ACHN (cell line): Measurements from ENCODE around the gene NBEAL1.
"Not testable (repeated sequence)": the region's sequence is repeated elsewhere in the genome, so short reads cannot be mapped to it uniquely, and the experiment has no call there.

Experiments used
- DNase-seq: peaks from one replicate; pipeline ENCODE4 v3.0.0-alpha.2; 2015
- in situ Hi-C: cut with HindIII; loops from 2 replicates; pipeline ENCODE4 v1.10.0; 2017; ENCODE audit warnings: low sequenced_read_pairs, low pct_ligation_motif_present, low pct_unique_long_range_greater_than_20kb

Gene NBEAL1

DNA sequence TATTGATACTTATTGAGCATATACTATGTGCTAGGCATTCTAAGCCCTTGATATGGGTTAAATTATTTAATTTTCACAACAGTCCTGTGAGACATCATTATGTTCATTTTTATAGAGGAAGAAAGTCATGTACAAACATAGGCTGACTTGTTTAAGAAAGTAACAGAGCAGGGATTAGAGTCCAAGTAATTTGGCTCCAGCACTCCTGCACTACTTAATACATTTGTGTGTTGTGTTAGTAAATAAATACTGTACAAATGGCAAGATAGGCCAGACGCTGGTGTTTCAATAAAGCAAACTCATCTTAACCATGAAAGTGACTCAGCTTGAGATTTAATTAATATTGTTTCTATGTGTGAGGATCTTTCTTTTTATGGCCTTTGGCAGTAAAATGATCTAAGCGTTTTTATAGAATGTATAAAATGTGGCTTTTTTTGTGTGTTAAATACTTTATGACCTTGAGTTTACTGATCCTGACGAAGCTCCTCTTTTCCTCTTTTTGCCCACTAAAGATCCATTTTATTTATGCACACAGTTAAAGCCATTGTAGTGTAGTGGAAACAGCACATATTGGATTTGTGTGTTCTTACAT lies 21.3 kb downstream of the NBEAL1 start:
- in situ Hi-C loops = no loop called here
- DNase-seq = no peak

- DNase-seq = no peak
- in situ Hi-C loops = no loop called here
These were observed 22.4 kb downstream of the NBEAL1 start for GRCh38 chr2:203037026-203037425.

GRCh38 chr2:203038586-203038985 lies 23.9 kb downstream of the NBEAL1 start:
- in situ Hi-C loops = no loop called here
- no peak for DNase-seq

GRCh38 chr2:203039211-203039610 lies 24.5 kb downstream of the NBEAL1 start:
- in situ Hi-C loops, DNase-seq: not testable (repeated sequence)

DNA sequence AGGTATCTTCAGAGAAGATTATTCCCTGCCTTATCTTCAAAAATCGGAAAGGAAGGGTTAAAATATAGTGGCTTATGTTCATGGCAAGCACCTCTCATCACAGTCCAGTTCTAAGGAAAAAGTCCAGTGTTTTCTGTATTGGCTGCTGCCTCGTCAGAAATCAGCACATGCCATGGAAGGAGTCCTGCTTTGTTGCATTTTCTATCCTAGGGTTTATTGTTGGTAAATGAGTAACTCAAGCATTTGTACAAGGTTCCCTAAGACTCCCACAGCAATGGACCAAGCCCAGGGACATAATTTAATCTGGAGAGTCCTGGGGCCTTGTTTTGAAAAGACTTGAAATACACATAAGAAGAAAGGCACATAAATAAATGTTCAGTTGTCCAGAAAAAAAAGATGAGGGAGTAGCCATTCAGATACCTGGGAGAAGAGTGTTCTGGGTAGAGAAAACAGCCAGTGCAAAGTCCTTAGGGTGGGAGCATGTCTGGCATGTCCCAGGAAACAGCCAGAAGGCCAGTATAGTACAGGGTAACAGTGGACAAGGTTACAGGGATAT lies 26.4 kb downstream of the NBEAL1 start:
- DNase-seq = no peak
- in situ Hi-C loops = no loop called here

DNA sequence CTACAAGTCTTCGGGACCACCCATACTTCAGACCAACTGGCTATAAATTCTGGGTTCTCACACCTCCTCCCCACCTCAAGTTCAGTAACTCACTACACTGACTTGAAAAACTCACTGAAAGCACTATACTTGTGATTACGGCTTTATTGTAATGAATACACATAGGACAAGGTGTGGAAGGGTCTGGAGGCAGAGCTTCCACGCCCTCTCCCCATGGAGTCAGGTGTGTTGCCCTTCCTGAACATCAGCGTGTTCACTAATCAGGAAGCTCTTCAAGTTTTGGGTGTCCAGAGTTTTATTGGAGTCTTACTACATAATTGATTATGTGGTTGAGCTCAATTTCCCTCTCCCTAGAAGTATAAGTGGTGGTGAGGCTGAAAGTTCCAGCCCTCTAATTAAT lies 27.5 kb downstream of the NBEAL1 start:
- in situ Hi-C loops = no loop called here
- DNase-seq = no peak

- in situ Hi-C loops = no loop called here
- no peak for DNase-seq
These were observed 28.6 kb downstream of the NBEAL1 start for GRCh38 chr2:203043226-203043625.

DNA sequence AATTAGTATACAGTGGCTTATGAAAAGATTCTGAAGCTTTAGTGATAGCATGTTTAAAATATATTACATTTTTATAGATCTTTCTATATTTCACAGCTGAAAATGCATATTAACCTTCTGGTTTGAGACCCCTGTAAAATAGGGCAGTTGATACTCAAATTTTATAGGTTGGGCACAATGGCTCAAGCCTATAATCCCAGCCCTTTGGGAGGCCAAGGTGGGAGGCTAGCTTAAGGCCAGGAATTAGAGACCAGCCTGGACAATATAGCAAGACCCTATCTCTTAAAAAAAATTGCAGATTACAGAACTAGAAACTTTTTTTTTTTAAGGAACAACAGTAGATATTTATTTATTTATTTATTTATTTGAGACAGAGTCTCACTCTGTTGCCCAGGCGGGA lies 31.2 kb downstream of the NBEAL1 start:
- no peak for DNase-seq
- in situ Hi-C loops = no loop called here

DNA sequence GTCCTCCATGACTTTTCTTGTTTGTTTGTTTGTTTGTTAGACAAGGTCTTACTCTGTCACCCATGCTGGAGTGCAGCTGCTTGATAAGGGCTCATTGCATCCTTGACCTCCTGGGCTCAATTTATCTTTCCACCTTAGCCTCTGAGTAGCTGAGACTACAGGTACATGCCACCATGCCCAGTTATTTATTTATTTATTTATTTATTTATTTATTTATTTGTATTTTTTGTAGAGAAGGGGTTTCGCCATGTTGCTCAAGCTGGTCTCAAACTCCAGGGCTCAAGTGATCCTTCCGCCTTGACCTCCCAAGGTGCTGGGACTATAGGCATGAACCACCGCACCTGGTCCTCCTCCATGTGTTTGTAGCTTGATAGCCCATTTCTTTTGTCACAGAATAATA lies 37.9 kb downstream of the NBEAL1 start:
- in situ Hi-C loops = no loop called here
- DNase-seq = no peak

DNA sequence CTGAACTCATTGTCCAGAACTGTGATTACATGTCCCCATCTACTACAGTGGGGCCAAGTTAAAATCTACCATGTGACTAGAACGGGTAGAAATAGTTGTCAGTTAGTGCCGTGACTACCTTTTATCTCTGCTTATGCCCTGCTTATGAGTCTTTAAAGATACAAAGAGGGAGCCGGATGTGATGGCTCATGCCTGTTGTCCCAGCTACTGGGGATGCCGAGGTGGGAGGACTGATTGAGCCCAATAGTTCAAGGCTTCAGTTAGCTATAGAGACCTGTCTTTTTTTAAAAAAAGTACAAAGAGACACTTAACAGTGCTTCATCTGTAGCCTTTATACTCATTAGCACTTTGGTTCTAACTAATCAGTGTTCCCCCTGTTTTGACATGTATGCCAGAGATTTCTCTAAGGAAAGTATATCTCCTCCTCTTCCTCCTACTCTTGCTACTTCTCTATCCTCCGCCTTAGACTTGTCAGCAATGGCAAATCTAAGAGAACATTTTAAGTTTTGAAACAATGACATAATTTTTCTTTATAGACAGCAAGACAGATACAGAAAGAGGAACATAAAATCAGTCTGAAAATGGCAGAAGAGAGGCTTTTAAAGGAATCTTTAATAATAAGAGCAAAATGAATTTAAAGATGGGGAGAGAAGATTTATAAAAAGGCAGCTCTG lies 45.0 kb downstream of the NBEAL1 start:
- in situ Hi-C loops = no loop called here
- DNase-seq = no peak

DNA sequence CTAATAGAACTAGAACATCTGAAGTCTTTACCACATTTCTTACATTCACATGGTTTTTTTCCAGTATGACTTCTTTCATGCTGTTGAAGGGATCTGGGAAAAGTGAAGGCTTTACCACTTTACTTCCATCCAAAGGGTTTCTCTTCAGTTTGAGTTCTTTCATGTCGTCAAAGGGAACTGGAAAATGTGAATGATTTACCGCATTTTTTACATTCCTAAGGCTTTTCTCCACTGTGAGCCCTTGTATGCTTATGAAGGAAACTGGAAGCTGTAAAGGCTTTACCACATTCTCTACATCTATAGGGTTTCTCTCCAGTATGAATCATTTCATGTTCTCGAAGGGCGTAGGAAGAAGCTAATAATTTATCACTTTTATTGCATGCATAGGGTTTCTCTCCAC lies 46.7 kb downstream of the NBEAL1 start:
- peak; percentile 96 for DNase-seq
- in situ Hi-C loops = no loop called here

GRCh38 chr2:203062126-203062525 lies 47.5 kb downstream of the NBEAL1 start:
- in situ Hi-C loops = no loop called here

GRCh38 chr2:203066519-203067091 lies 51.9 kb downstream of the NBEAL1 start:
- in situ Hi-C loops, DNase-seq: not testable (repeated sequence)

More at GRCh38 chr2:203062126-203062525, 47.5 kb downstream of the NBEAL1 start:
- no peak for DNase-seq

GRCh38 chr2:203070701-203071100 lies 56.0 kb downstream of the NBEAL1 start:
- no peak for DNase-seq
- in situ Hi-C loops = no loop called here

DNA sequence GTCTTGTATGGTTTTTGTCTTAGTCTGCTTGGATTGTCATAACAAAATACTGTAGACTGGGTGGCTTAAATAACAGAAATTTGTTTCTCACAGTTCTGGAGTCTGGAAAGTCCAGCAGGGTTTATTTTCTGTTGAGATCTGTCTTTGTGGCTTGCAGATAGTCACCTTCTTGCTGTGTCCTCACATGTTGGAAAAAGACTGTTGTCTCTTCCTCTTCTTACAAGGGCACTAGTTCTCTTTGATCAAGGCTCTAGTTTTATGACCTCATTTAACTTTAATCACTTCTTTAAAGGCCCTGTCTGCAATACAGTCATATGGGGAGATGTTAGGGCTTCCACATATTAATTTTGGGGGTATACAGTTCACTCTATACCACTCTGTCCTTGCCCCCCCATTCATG lies 56.5 kb downstream of the NBEAL1 start:
- DNase-seq = no peak
- in situ Hi-C loops = no loop called here

DNA sequence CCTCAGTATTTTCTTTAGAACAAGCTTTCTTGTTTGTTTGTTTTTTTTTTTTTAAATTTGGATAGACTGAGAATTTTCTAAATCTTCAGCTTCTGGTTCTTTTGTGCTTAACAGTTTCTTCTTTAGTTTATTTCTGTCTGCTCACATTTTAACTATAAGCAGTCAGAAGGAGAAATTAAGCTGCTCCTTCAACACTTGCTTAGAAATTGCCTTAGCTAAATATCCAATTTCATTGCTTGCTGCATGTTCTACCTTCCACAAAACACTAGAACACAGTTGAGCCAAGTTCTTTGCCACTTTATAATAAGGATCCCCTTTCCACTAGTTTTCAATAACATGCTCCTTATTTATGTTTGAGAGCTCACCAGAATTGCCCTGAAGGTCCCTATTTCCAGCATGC lies 57.7 kb downstream of the NBEAL1 start:
- in situ Hi-C loops = no loop called here
- DNase-seq = no peak

- peak; percentile 32 for DNase-seq
- in situ Hi-C loops = no loop called here
These were observed 62.8 kb downstream of the NBEAL1 start for GRCh38 chr2:203077451-203077850.

GRCh38 chr2:203080447-203081045 lies 65.9 kb downstream of the NBEAL1 start:
- no peak for DNase-seq
- in situ Hi-C loops = no loop called here

GRCh38 chr2:203083328-203083727 lies 68.7 kb downstream of the NBEAL1 start:
- in situ Hi-C loops = no loop called here
- no peak for DNase-seq
